WTC11 (cell line): Measurements from ENCODE around the gene RCAN2.

Experiments
- JUN ChIP-seq: sonication (generic); formaldehyde crosslinking; IDR thresholded peaks from 2 replicates; pipeline ENCODE4 v1.8.0; 2023; ENCODE audit warnings: mild to moderate bottlenecking, missing genetic modification reagents
- TF ChIP-seq, protein P1 (sequence below): fragments of 200-600 bp; IDR thresholded peaks from 2 replicates; pipeline ENCODE4 v1.8.0; 2022; ENCODE audit warnings: antibody characterized with exemption

GRCh38 chr6:46440141-46440540 is 51.1 kb downstream of the RCAN2 start:
- TF ChIP-seq, protein P1, sequence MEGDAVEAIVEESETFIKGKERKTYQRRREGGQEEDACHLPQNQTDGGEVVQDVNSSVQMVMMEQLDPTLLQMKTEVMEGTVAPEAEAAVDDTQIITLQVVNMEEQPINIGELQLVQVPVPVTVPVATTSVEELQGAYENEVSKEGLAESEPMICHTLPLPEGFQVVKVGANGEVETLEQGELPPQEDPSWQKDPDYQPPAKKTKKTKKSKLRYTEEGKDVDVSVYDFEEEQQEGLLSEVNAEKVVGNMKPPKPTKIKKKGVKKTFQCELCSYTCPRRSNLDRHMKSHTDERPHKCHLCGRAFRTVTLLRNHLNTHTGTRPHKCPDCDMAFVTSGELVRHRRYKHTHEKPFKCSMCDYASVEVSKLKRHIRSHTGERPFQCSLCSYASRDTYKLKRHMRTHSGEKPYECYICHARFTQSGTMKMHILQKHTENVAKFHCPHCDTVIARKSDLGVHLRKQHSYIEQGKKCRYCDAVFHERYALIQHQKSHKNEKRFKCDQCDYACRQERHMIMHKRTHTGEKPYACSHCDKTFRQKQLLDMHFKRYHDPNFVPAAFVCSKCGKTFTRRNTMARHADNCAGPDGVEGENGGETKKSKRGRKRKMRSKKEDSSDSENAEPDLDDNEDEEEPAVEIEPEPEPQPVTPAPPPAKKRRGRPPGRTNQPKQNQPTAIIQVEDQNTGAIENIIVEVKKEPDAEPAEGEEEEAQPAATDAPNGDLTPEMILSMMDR, result no peak
- TF ChIP-seq JUN (CRISPR knock-in tag), result no peak
